GM10248 (cell line): ENCODE measurements around the gene SYT9.
A peak's percentile ranks its signal among the peaks of the same experiment; 100 is the strongest.

Experiments
- CTCF ChIA-PET: fragments of 300-600 bp; sonication (Branson Sonifier 250); formaldehyde crosslinking; extraction: SDS; loops from one replicate; lab custom pipeline; 2021; ENCODE audit warnings: antibody characterized with exemption; lab: Yijun Ruan, JAX
- POLR2A ChIA-PET: fragments of 350-650 bp; sonication (Branson Sonifier 250); formaldehyde crosslinking; extraction: SDS; loops from one replicate; lab custom pipeline; 2020; ENCODE audit warnings: antibody characterized with exemption; lab: Yijun Ruan, JAX
- DNase-seq: peaks from one replicate; pipeline ENCODE4 v3.0.0; 2012; ENCODE audit errors: extremely low spot score
- CTCF ChIP-seq: IDR thresholded peaks from 2 replicates; pipeline ENCODE4 v1.5.1; 2012; ENCODE audit warnings: mild to moderate bottlenecking, low read depth; ENCODE audit errors: extremely low read depth, missing control alignments, control extremely low read depth

Gene SYT9

GRCh38 chr11:7435176-7435575, 183.5 kb downstream of the SYT9 start:
- DNase-seq, result no peak
- TF ChIP-seq CTCF, result no peak
- POLR2A ChIA-PET, result no interaction called here
- CTCF ChIA-PET, result interaction anchor here (1.9 kb wide), 1 partner anchor 82 kb away, joined by 5 read pairs; no protein-coding TSS in a partner anchor

GRCh38 chr11:7436146-7436545, 184.4 kb downstream of the SYT9 start:
- TF ChIP-seq CTCF, result no peak
- POLR2A ChIA-PET, result no interaction called here
- no peak for DNase-seq
- CTCF ChIA-PET, result interaction anchor here (1.0 to 1.9 kb wide), 5 partner anchors 10 to 229 kb away, joined by 3 to 7 read pairs (median 4); no protein-coding TSS in a partner anchor

GRCh38 chr11:7436657-7437056, 185.0 kb downstream of the SYT9 start:
- peak; percentile 54 for DNase-seq

GRCh38 chr11:7437696-7438095, 186.0 kb downstream of the SYT9 start:
- TF ChIP-seq CTCF, result no peak
- POLR2A ChIA-PET, result no interaction called here
- CTCF ChIA-PET, result interaction anchor here (1.5 kb wide), 2 partner anchors 13 to 19 kb away, joined by 4 to 7 read pairs; no protein-coding TSS in a partner anchor
- DNase-seq, result no peak

More at GRCh38 chr11:7436657-7437056, 185.0 kb downstream of the SYT9 start:
- CTCF ChIA-PET, result interaction anchor here (1.0 to 1.9 kb wide), 6 partner anchors 9 to 228 kb away, joined by 3 to 7 read pairs (median 4); no protein-coding TSS in a partner anchor
- no peak for TF ChIP-seq CTCF
- POLR2A ChIA-PET, result no interaction called here

GRCh38 chr11:7439746-7440320, 188.1 kb downstream of the SYT9 start:
- no peak for TF ChIP-seq CTCF
- CTCF ChIA-PET, result interaction anchor here (0.7 to 5.9 kb wide), 7 partner anchors 9 to 342 kb away, joined by 3 to 76 read pairs (median 4); no protein-coding TSS in a partner anchor
- DNase-seq, result no peak
- POLR2A ChIA-PET, result no interaction called here

GRCh38 chr11:7442588-7443215, 191.0 kb downstream of the SYT9 start:
- peak; percentile 74 for DNase-seq
- CTCF ChIA-PET, result interaction anchor here (0.6 to 5.9 kb wide), 46 partner anchors 10 to 910 kb away, joined by 3 to 78 read pairs (median 4); no protein-coding TSS in a partner anchor
- POLR2A ChIA-PET, result no interaction called here
- TF ChIP-seq CTCF, result peak; percentile 89
